A549 (cell line): ENCODE data around the gene MED6. TPM values are rescaled to one million over a fixed set of nuclear protein-coding genes. Genes with fewer than 3 reads are reported as not detected.

Source experiments
- ATAC-seq, 2 experiments: fragments of 200-7000 bp in 1 of 2; fragments of >200 bp in 1 of 2; cut with Nextera tagmentation in 1 of 2; cut with Tn5 transposase in 1 of 2; 3 replicates each; pipeline versions ENCODE4 v1.8.0 to v1.9.1; 2018 to 2020; ENCODE audit warnings: mild to moderate bottlenecking in 1 of 2, moderate library complexity in 1 of 2
- CTCF ChIA-PET: fragments of 300-600 bp; sonication (Branson Sonifier 250); formaldehyde crosslinking; extraction: SDS; loops from one replicate; lab custom pipeline; 2021; ENCODE audit warnings: antibody characterized with exemption, inconsistent platforms; lab: Yijun Ruan, JAX
- POLR2A ChIA-PET: fragments of 350-600 bp; formaldehyde crosslinking; extraction: SDS; loops from one replicate; lab custom pipeline; 2021; ENCODE audit warnings: antibody characterized with exemption, inconsistent platforms; lab: Yijun Ruan, JAX
- DNase-seq, 2 experiments: peaks; one replicate each; pipeline versions ENCODE4 v3.0.0 to v3.0.0-alpha.2; 2011 to 2016; ENCODE audit warnings: low read depth in 1 of 2, low spot score in 1 of 2
- FAIRE-seq: peaks from 2 replicates; lab custom pipeline; 2011; peaks lifted over from hg19 to GRCh38; lab: Jason Lieb, UNC
- H3K27ac ChIP-seq, 2 experiments: fragments of >200 bp; sonication (Bioruptor Twin); formaldehyde crosslinking; 3 replicates each; pipeline ENCODE4 v1.5.1; 2016 to 2017
- H3K4me1 ChIP-seq: fragments of >200 bp; sonication (Bioruptor Twin); formaldehyde crosslinking; 3 replicates; pipeline ENCODE4 v1.6.1; 2016
- H3K4me2 ChIP-seq: fragments of >200 bp; sonication (Bioruptor Twin); formaldehyde crosslinking; 3 replicates; pipeline ENCODE4 v1.6.1; 2016
- H3K4me3 ChIP-seq: fragments of >200 bp; sonication (Bioruptor Twin); formaldehyde crosslinking; 3 replicates; pipeline ENCODE4 v1.5.1; 2016
- H3K9me3 ChIP-seq: fragments of >200 bp; sonication (Bioruptor Twin); formaldehyde crosslinking; 3 replicates; pipeline ENCODE4 v1.6.1; 2016
- CBX8 ChIP-seq: fragments of 200-600 bp; sonication (generic); IDR thresholded peaks from 2 replicates; pipeline ENCODE4 v1.6.1; 2016
- CHD4 ChIP-seq: fragments of 200-600 bp; sonication (generic); IDR thresholded peaks from 2 replicates; pipeline ENCODE4 v1.6.1; 2016; ENCODE audit warnings: antibody characterized with exemption, mild to moderate bottlenecking, borderline replicate concordance
- E2F6 ChIP-seq: IDR thresholded peaks from 2 replicates; pipeline ENCODE4 v1.6.1; 2012; ENCODE audit warnings: low read depth, borderline replicate concordance
- EHF ChIP-seq: fragments of 250-450 bp; sonication (Bioruptor Pico); IDR thresholded peaks from 2 replicates; pipeline ENCODE4 v1.5.0; 2020; ENCODE audit warnings: mild to moderate bottlenecking
- EHMT2 ChIP-seq: fragments of 200-600 bp; sonication (generic); IDR thresholded peaks from 2 replicates; pipeline ENCODE4 v1.6.1; 2016; ENCODE audit warnings: antibody characterized with exemption, low read depth, mild to moderate bottlenecking, moderate library complexity
- ESRRA ChIP-seq: fragments of 150-350 bp; IDR thresholded peaks from 2 replicates; pipeline ENCODE4 v1.6.1; 2014; ENCODE audit warnings: mild to moderate bottlenecking, low read length, borderline replicate concordance
- FOXS1 ChIP-seq: fragments of 250-450 bp; sonication (Bioruptor Pico); IDR thresholded peaks from 2 replicates; pipeline ENCODE4 v1.5.0; 2020; ENCODE audit warnings: mild to moderate bottlenecking, moderate library complexity
- GATA3 ChIP-seq: IDR thresholded peaks from 2 replicates; pipeline ENCODE4 v1.6.1; 2012; ENCODE audit warnings: borderline replicate concordance
- HDAC2 ChIP-seq: fragments of 200-600 bp; sonication (generic); IDR thresholded peaks from 2 replicates; pipeline ENCODE4 v1.6.1; 2016
- HEYL ChIP-seq: fragments of 250-450 bp; sonication (Bioruptor Pico); IDR thresholded peaks from 2 replicates; pipeline ENCODE4 v1.8.0; 2021; ENCODE audit warnings: mild to moderate bottlenecking, moderate library complexity
- HOXA7 ChIP-seq: fragments of 250-450 bp; sonication (Bioruptor Pico); IDR thresholded peaks from 2 replicates; pipeline ENCODE4 v1.5.0; 2020; ENCODE audit warnings: mild to moderate bottlenecking, moderate library complexity
- HOXB13 ChIP-seq: fragments of 250-450 bp; sonication (Bioruptor Pico); IDR thresholded peaks from 2 replicates; pipeline ENCODE4 v1.5.0; 2020; ENCODE audit warnings: low read depth, mild to moderate bottlenecking, moderate library complexity
- JUN ChIP-seq, 2 experiments: fragments of >200 bp; sonication (Bioruptor Twin); formaldehyde crosslinking; IDR thresholded peaks; 2 replicates in 1 of 2; 3 replicates in 1 of 2; pipeline ENCODE4 v1.6.1; 2016 to 2017
- JUNB ChIP-seq: fragments of >200 bp; sonication (Bioruptor Twin); formaldehyde crosslinking; IDR thresholded peaks from 2 replicates; pipeline ENCODE4 v1.6.1; 2016
- KDM5A ChIP-seq: fragments of 200-600 bp; sonication (generic); IDR thresholded peaks from 2 replicates; pipeline ENCODE4 v1.6.1; 2016; ENCODE audit warnings: antibody characterized with exemption, mild to moderate bottlenecking
- MYC ChIP-seq: IDR thresholded peaks from 2 replicates; pipeline ENCODE4 v1.6.1; 2012; ENCODE audit warnings: mild to moderate bottlenecking, inconsistent platforms, low read length, improper control_type of control experiment, borderline replicate concordance
- NFE2L2 ChIP-seq: fragments of 150-350 bp; conservative IDR thresholded peaks from 2 replicates; pipeline ENCODE4 v1.6.1; 2014; ENCODE audit warnings: low read length
- NPAS2 ChIP-seq: fragments of 250-450 bp; sonication (Bioruptor Pico); IDR thresholded peaks from 2 replicates; pipeline ENCODE4 v1.8.0; 2022; ENCODE audit warnings: mild to moderate bottlenecking, moderate library complexity, borderline replicate concordance
- PHF8 ChIP-seq: fragments of 200-600 bp; sonication (generic); IDR thresholded peaks from 2 replicates; pipeline ENCODE4 v1.6.1; 2016; ENCODE audit warnings: low read depth, mild to moderate bottlenecking, antibody characterized with exemption, moderate library complexity, borderline replicate concordance
- POLR2A ChIP-seq: IDR thresholded peaks from 2 replicates; pipeline ENCODE4 v1.6.1; 2012; ENCODE audit warnings: mild to moderate bottlenecking, low read length
- RAD21 ChIP-seq, 2 experiments: fragments of >200 bp in 1 of 2; sonication (Bioruptor Twin) in 1 of 2; formaldehyde crosslinking in 1 of 2; IDR thresholded peaks in 1 of 2; conservative IDR thresholded peaks in 1 of 2; 2 replicates in 1 of 2; 3 replicates in 1 of 2; pipeline ENCODE4 v1.6.1; 2012 to 2018; ENCODE audit warnings: inconsistent platforms in 1 of 2
- RCOR1 ChIP-seq: fragments of 150-350 bp; IDR thresholded peaks from 2 replicates; pipeline ENCODE4 v1.6.1; 2014; ENCODE audit warnings: antibody characterized with exemption, low read length, low read depth
- RFX5 ChIP-seq: fragments of 450-650 bp; IDR thresholded peaks from 2 replicates; pipeline ENCODE4 v1.7.1; 2014; ENCODE audit warnings: antibody characterized with exemption, mild to moderate bottlenecking, moderate library complexity
- TFCP2L1 ChIP-seq: fragments of 250-450 bp; sonication (Bioruptor Pico); IDR thresholded peaks from 2 replicates; pipeline ENCODE4 v1.5.0; 2021; ENCODE audit warnings: mild to moderate bottlenecking
- ZNF302 ChIP-seq: fragments of 250-450 bp; sonication (Bioruptor Pico); IDR thresholded peaks from 2 replicates; pipeline ENCODE4 v1.9.0; 2021; ENCODE audit warnings: inconsistent platforms, mild to moderate bottlenecking, moderate library complexity
- WGBS: methylation state at CpG from one replicate; pipeline ENCODE4 v1.1.6; 2017; ENCODE audit errors: missing lambda C conversion rate; 5-methylcytosine and 5-hydroxymethylcytosine counted together
- polyA minus RNA-seq: library from RNA; depleted of rRNA, polyadenylated mRNA; stranded (reverse); fragments of >200 nt; gene quantifications from 2 replicates; pipeline ENCODE4 v1.2.3, GENCODE V29; 2011; rRNA and poly(A)+ RNA removed
- polyA plus RNA-seq, 4 experiments: library from polyadenylated mRNA; depleted of rRNA in 3 of 4; stranded (reverse); fragments of >200 nt; fragmentation: RNase III in 1 of 4; extraction: RNeasy Plus Mini Kit Qiagen cat#74134 plus additional on column Dnase treatment in 1 of 4; gene quantifications; 2 replicates in 3 of 4; 3 replicates in 1 of 4; pipeline ENCODE4 v1.2.3, GENCODE V29; 2011 to 2017
- TF ChIP-seq, protein P1 (sequence below): fragments of >200 bp; sonication (Bioruptor Twin); formaldehyde crosslinking; IDR thresholded peaks from 2 replicates; pipeline ENCODE4 v1.6.1; 2016
- TF ChIP-seq, protein P2 (sequence below): IDR thresholded peaks from 2 replicates; pipeline ENCODE4 v1.6.1; 2012
- TF ChIP-seq, protein P3 (sequence below): fragments of >200 bp; sonication (Bioruptor Twin); formaldehyde crosslinking; IDR thresholded peaks from 3 replicates; pipeline ENCODE4 v1.6.1; 2016
- TF ChIP-seq, protein P4 (sequence below): fragments of 150-350 bp; IDR thresholded peaks from 2 replicates; pipeline ENCODE4 v1.6.1; 2014; ENCODE audit warnings: low read depth, mild to moderate bottlenecking, low read length
- TF ChIP-seq, protein P5 (sequence below): fragments of 450-650 bp; IDR thresholded peaks from 2 replicates; pipeline ENCODE4 v1.6.1; 2014; ENCODE audit warnings: antibody characterized with exemption

The MED6 gene
- polyA plus RNA-seq (2011; rRNA removed) = 74.6 and 85.5 TPM in 2 replicates
- polyA plus RNA-seq (2012; cell fraction: cytosol; rRNA removed) = 20.3 and 24.8 TPM in 2 replicates
- 12.0 and 19.3 TPM in 2 replicates for polyA plus RNA-seq (2012; cell fraction: nucleus; rRNA removed)
- polyA plus RNA-seq (2017; fragmentation: RNase III; extraction: RNeasy Plus Mini Kit Qiagen cat#74134 plus additional on column Dnase treatment) = 45.1 to 53.7 TPM (median 47.5 TPM) in 3 replicates
- 27.2 TPM in 2 replicates for polyA minus RNA-seq

DNA sequence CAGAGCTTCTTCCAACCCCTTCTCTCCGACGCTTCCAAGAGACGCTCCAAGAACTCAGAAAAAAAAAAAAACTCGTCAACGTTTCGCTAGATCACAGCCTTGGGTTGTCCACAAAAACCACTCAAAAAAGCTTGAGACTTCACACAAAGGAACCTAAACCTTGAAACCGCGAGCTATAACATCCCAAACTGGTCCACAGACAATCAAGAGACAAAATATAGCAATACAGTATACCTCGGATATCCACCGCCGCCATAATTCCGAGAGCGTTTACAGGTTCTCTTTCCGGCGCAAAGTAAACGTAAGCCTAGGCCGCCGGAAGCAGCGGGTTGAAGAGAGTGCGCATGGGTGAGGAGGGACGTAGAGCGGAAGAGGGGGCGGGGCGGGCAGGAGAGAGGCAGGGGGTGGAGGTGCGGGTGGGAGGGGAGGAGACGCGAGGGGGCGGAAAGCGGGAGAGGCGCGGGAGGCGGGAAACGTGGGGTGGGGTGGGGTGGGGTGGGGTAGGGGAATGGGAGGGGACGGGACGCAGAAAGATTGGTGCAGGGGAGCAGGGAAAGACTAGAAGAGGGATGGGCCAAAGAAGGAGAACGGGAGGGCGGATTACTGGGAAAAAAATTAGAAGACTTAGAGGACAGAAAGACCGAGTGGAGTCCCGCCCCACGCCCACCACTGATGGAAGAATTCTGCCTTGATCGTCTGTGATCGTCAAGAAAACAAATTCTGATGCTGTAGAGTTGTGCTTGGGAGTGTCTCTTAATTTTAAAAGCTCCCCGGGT lies at the start of gene MED6:
Gene MED6, minus strand, starts transcription at position 274 of the 776 bp plus-strand sequence. Its CDS starts 18 bp downstream, at position 256.
- Histone ChIP-seq H3K4me3 (peak within 1 kb of the TSS; percentile 99), H3K4me2 (peak within 1 kb of the TSS; percentile 99), H3K9me3 (no peaks in the 10 kb centered on the region), H3K27ac (peak within 1 kb of the TSS; percentile 93 to 96), H3K4me1 (peaks cover 14% of the 10 kb centered on the region)
- WGBS = 1% methylated on average over 29 of the region's 43 CpGs
- peak; percentile 97 to 98 for ATAC-seq
- ChIA-PET POLR2A (interaction anchor here (0.7 to 0.9 kb wide), 2 partner anchors 42 to 110 kb away, joined by 3 to 4 read pairs; no protein-coding TSS in a partner anchor), CTCF (interaction anchor here (1.2 to 3.5 kb wide), 4 partner anchors 11 to 307 kb away, joined by 3 to 12 read pairs (median 5); partner anchors contain the start of genes MAP3K9 and PCNX1)
- peak; percentile 78 to 94 for DNase-seq
- peak in 1 of 2 experiments; percentile 68; a peak in 2 of 5 replicates for TF ChIP-seq JUN (IDR thresholded peaks at IDR 0.05)
- no peak for TF ChIP-seq RCOR1
- peak; percentile 5; the same call in 1 of the 2 replicates for TF ChIP-seq POLR2A
- TF ChIP-seq, protein P1, sequence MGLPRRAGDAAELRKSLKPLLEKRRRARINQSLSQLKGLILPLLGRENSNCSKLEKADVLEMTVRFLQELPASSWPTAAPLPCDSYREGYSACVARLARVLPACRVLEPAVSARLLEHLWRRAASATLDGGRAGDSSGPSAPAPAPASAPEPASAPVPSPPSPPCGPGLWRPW = no peak
- TF ChIP-seq CHD4 = no peak
- TF ChIP-seq, protein P2, sequence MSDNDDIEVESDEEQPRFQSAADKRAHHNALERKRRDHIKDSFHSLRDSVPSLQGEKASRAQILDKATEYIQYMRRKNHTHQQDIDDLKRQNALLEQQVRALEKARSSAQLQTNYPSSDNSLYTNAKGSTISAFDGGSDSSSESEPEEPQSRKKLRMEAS = peak; percentile 55
- no peak; a peak in 1 of 5 replicates for TF ChIP-seq RAD21 (conservative IDR thresholded peaks at IDR 0.05 in 1 of 2, IDR thresholded peaks at IDR 0.05 in 1 of 2)
- TF ChIP-seq JUNB = no peak
- TF ChIP-seq ZNF302 (CRISPR knock-in tag) = no peak
- no peak for TF ChIP-seq HEYL (CRISPR knock-in tag)
- TF ChIP-seq, protein P3, sequence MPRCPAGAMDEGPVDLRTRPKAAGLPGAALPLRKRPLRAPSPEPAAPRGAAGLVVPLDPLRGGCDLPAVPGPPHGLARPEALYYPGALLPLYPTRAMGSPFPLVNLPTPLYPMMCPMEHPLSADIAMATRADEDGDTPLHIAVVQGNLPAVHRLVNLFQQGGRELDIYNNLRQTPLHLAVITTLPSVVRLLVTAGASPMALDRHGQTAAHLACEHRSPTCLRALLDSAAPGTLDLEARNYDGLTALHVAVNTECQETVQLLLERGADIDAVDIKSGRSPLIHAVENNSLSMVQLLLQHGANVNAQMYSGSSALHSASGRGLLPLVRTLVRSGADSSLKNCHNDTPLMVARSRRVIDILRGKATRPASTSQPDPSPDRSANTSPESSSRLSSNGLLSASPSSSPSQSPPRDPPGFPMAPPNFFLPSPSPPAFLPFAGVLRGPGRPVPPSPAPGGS = peak; percentile 59; the same call in 1 of the 3 replicates
- TF ChIP-seq KDM5A = peak; percentile 99
- peak; percentile 97 for TF ChIP-seq HDAC2
- TF ChIP-seq HOXB13 (CRISPR knock-in tag) = no peak
- peak; percentile 61 for FAIRE-seq

GRCh38 chr14:70649803-70650202 lies 49.3 kb upstream of the MED6 start:
- ATAC-seq (no peak), DNase-seq (no peak), FAIRE-seq (no peak)
- ChIA-PET CTCF (no interaction called here), POLR2A (no interaction called here)
- Histone ChIP-seq H3K4me2 (no peak overlapping the region), H3K4me1 (no peaks in the 10 kb centered on the region), H3K9me3 (no peaks in the 10 kb centered on the region), H3K27ac (no peak overlapping the region), H3K4me3 (no peak overlapping the region)
- WGBS = 52% methylated on average over 4 of the region's 4 CpGs
- no peak for TF ChIP-seq EHMT2

GRCh38 chr14:70648346-70648745 lies 47.9 kb upstream of the MED6 start:
- H3K27ac ChIP-seq = no peak overlapping the region
- H3K4me1 ChIP-seq = no peaks in the 10 kb centered on the region
- no peak for DNase-seq
- no peak overlapping the region for H3K4me2 ChIP-seq
- H3K4me3 ChIP-seq = no peak overlapping the region
- no peak for ATAC-seq
- POLR2A ChIA-PET = no interaction called here
- CTCF ChIA-PET = no interaction called here
- H3K9me3 ChIP-seq = no peaks in the 10 kb centered on the region
- FAIRE-seq = no peak
- TF ChIP-seq, protein P2 = no peak
- TF ChIP-seq RFX5 (no peak), PHF8 (no peak), GATA3 (no peak), MYC (no peak), EHF (CRISPR knock-in tag) (no peak), ESRRA (no peak), HOXA7 (CRISPR knock-in tag) (no peak), NPAS2 (no peak), TFCP2L1 (CRISPR knock-in tag) (no peak), CBX8 (no peak), KDM5A (no peak), FOXS1 (no peak), E2F6 (no peak), NFE2L2 (no peak)
- TF ChIP-seq, protein P4, sequence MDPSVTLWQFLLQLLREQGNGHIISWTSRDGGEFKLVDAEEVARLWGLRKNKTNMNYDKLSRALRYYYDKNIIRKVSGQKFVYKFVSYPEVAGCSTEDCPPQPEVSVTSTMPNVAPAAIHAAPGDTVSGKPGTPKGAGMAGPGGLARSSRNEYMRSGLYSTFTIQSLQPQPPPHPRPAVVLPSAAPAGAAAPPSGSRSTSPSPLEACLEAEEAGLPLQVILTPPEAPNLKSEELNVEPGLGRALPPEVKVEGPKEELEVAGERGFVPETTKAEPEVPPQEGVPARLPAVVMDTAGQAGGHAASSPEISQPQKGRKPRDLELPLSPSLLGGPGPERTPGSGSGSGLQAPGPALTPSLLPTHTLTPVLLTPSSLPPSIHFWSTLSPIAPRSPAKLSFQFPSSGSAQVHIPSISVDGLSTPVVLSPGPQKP = no peak
- TF ChIP-seq, protein P5, sequence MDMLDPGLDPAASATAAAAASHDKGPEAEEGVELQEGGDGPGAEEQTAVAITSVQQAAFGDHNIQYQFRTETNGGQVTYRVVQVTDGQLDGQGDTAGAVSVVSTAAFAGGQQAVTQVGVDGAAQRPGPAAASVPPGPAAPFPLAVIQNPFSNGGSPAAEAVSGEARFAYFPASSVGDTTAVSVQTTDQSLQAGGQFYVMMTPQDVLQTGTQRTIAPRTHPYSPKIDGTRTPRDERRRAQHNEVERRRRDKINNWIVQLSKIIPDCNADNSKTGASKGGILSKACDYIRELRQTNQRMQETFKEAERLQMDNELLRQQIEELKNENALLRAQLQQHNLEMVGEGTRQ = no peak
